H1 (cell line): ENCODE data around the gene TARDBP. TPM values are rescaled to one million over a fixed set of nuclear protein-coding genes. Genes with fewer than 3 reads are reported as not detected.

Source experiments
- CTCF ChIA-PET: fragments of 300-600 bp; sonication (Branson Sonifier 250); formaldehyde crosslinking; loops from one replicate; lab custom pipeline; 2021; ENCODE audit not compliant: partially characterized antibody; lab: Charles Lee
- POLR2A ChIA-PET: fragments of 300-600 bp; sonication (Branson Sonifier 250); formaldehyde crosslinking; loops from one replicate; lab custom pipeline; 2021; ENCODE audit warnings: inconsistent platforms; ENCODE audit not compliant: partially characterized antibody; lab: Charles Lee
- DNase-seq, 2 experiments: peaks; one replicate each; pipeline versions ENCODE4 v3.0.0 to v3.0.0-alpha.2; 2010 to 2022; ENCODE audit warnings: low spot score in 2 of 2, low read depth in 1 of 2, mixed read lengths in 1 of 2
- FAIRE-seq: peaks from 2 replicates; lab custom pipeline; 2011; peaks lifted over from hg19 to GRCh38; lab: Jason Lieb, UNC
- H2AFZ ChIP-seq: 2 replicates; pipeline ENCODE4 v1.8.1; 2012; ENCODE audit warnings: low read length, inconsistent platforms
- H2AK5ac ChIP-seq: 2 replicates; pipeline ENCODE4 v1.6.1; 2013; ENCODE audit warnings: low read depth, low read length
- H2BK120ac ChIP-seq: replicated peaks from 2 replicates; pipeline ENCODE3; 2013; ENCODE audit warnings: low read depth, low read length, inconsistent platforms
- H2BK12ac ChIP-seq: 2 replicates; pipeline ENCODE4 v1.6.1; 2013; ENCODE audit warnings: low read depth, low read length
- H2BK15ac ChIP-seq: 2 replicates; pipeline ENCODE4 v1.6.1; 2013; ENCODE audit warnings: low read length
- H2BK20ac ChIP-seq: 2 replicates; pipeline ENCODE4 v1.6.1; 2013; ENCODE audit warnings: low read length
- H2BK5ac ChIP-seq: 2 replicates; pipeline ENCODE4 v1.6.1; 2013; ENCODE audit warnings: low read depth, low read length
- H3K14ac ChIP-seq: 2 replicates; pipeline ENCODE4 v1.6.1; 2013; ENCODE audit warnings: inconsistent platforms; ENCODE audit not compliant: insufficient read length
- H3K18ac ChIP-seq: 2 replicates; pipeline ENCODE4 v1.6.1; 2013; ENCODE audit warnings: low read length; ENCODE audit errors: extremely low read depth
- H3K23ac ChIP-seq: 2 replicates; pipeline ENCODE4 v1.6.1; 2013; ENCODE audit warnings: inconsistent platforms; ENCODE audit not compliant: insufficient read length
- H3K23me2 ChIP-seq: 2 replicates; pipeline ENCODE4 v1.6.1; 2013; ENCODE audit warnings: low read depth, low read length
- H3K27ac ChIP-seq: 2 replicates; pipeline ENCODE4 v1.6.1; 2011; ENCODE audit warnings: low read depth, low read length, inconsistent platforms
- H3K27me3 ChIP-seq, 4 experiments: replicated peaks in 1 of 4; 1 replicate in 1 of 4; 2 replicates in 3 of 4; pipeline versions ENCODE4 v1.6.1 to v1.8.1; 2011 to 2013; ENCODE audit warnings: low read length in 3 of 4, mild to moderate bottlenecking in 3 of 4, inconsistent platforms in 2 of 4, mixed read lengths in 2 of 4, moderate library complexity in 1 of 4; ENCODE audit not compliant: control insufficient read depth in 3 of 4, insufficient read depth in 3 of 4; ENCODE audit errors: extremely low read depth in 1 of 4
- H3K36me3 ChIP-seq, 4 experiments: 2 replicates each; pipeline versions ENCODE4 v1.6.1 to v1.8.1; 2011 to 2013; ENCODE audit warnings: mild to moderate bottlenecking in 4 of 4, low read length in 3 of 4, moderate library complexity in 2 of 4, control low read depth in 1 of 4, inconsistent platforms in 1 of 4; ENCODE audit not compliant: insufficient read depth in 4 of 4, control insufficient read depth in 2 of 4
- H3K4ac ChIP-seq: replicated peaks from 2 replicates; pipeline ENCODE3; 2013; ENCODE audit warnings: low read length, low read depth, mixed read lengths, inconsistent platforms; ENCODE audit not compliant: insufficient read length
- H3K4me1 ChIP-seq, 4 experiments: replicated peaks in 1 of 4; 1 replicate in 1 of 4; 2 replicates in 3 of 4; pipeline versions ENCODE4 v1.6.1 to v1.8.1; 2011 to 2013; ENCODE audit warnings: low read length in 3 of 4, inconsistent platforms in 2 of 4, mixed read lengths in 1 of 4; ENCODE audit not compliant: insufficient read depth in 4 of 4, control insufficient read depth in 3 of 4
- H3K4me2 ChIP-seq, 2 experiments: 2 replicates each; pipeline versions ENCODE4 v1.6.1 to v1.8.1; 2011 to 2013; ENCODE audit warnings: low read depth in 2 of 2, low read length in 2 of 2, control low read depth in 1 of 2, inconsistent platforms in 1 of 2, mild to moderate bottlenecking in 1 of 2; ENCODE audit not compliant: insufficient read depth in 1 of 2
- H3K4me3 ChIP-seq, 4 experiments: fragments of 200-600, 300-600 bp in 1 of 4; sonication (generic), shearing (Covaris generic), sonication (Bioruptor Twin) in 1 of 4; 2 replicates each; pipeline versions ENCODE4 v1.5.1 to v1.8.1; 2011 to 2016; ENCODE audit warnings: low read length in 4 of 4, low read depth in 3 of 4, control low read depth in 2 of 4, inconsistent platforms in 2 of 4, mild to moderate bottlenecking in 2 of 4, mixed read lengths in 1 of 4, moderate library complexity in 1 of 4; ENCODE audit not compliant: insufficient read depth in 2 of 4; ENCODE audit errors: extremely low read depth in 1 of 4
- H3K56ac ChIP-seq: replicated peaks from 2 replicates; pipeline ENCODE3; 2013; ENCODE audit warnings: low read depth, mild to moderate bottlenecking, mixed read lengths, low read length, inconsistent platforms; ENCODE audit not compliant: insufficient read length
- H3K79me1 ChIP-seq: 2 replicates; pipeline ENCODE4 v1.6.1; 2013; ENCODE audit warnings: low read depth, low read length, control low read depth
- H3K79me2 ChIP-seq, 2 experiments: 2 replicates each; pipeline versions ENCODE4 v1.6.1 to v1.8.1; 2012 to 2013; ENCODE audit warnings: low read length in 2 of 2, mild to moderate bottlenecking in 2 of 2, inconsistent platforms in 1 of 2; ENCODE audit not compliant: insufficient read depth in 2 of 2, control insufficient read depth in 1 of 2
- H3K9ac ChIP-seq, 4 experiments: replicated peaks in 1 of 4; 1 replicate in 1 of 4; 2 replicates in 3 of 4; pipeline versions ENCODE4 v1.6.1 to v1.8.1; 2011 to 2013; ENCODE audit warnings: low read depth in 3 of 4, low read length in 3 of 4, control low read depth in 2 of 4, mild to moderate bottlenecking in 2 of 4, moderate library complexity in 2 of 4, inconsistent platforms in 1 of 4; ENCODE audit errors: extremely low read depth in 1 of 4
- H3K9me3 ChIP-seq, 2 experiments: 2 replicates each; pipeline versions ENCODE4 v1.6.1 to v1.8.1; 2012 to 2013; ENCODE audit warnings: mild to moderate bottlenecking in 2 of 2, moderate library complexity in 2 of 2, control low read depth in 1 of 2, inconsistent platforms in 1 of 2, low read depth in 1 of 2, low read length in 1 of 2, mixed read lengths in 1 of 2; ENCODE audit not compliant: insufficient read depth in 2 of 2
- H4K20me1 ChIP-seq, 2 experiments: replicated peaks in 1 of 2; 2 replicates each; pipeline versions ENCODE3 to v1.8.1; 2011 to 2013; ENCODE audit warnings: inconsistent platforms in 2 of 2, low read length in 2 of 2, mild to moderate bottlenecking in 1 of 2; ENCODE audit not compliant: insufficient read depth in 2 of 2, control insufficient read depth in 1 of 2
- H4K5ac ChIP-seq: 2 replicates; pipeline ENCODE4 v1.6.1; 2013; ENCODE audit warnings: low read length, low read depth, mixed read lengths, inconsistent platforms; ENCODE audit not compliant: insufficient read length
- H4K8ac ChIP-seq: 2 replicates; pipeline ENCODE4 v1.8.0; 2013; ENCODE audit warnings: mild to moderate bottlenecking, moderate library complexity, low read length, inconsistent platforms; ENCODE audit not compliant: insufficient read depth; ENCODE audit errors: extremely low read depth
- H4K91ac ChIP-seq: replicated peaks from 2 replicates; pipeline ENCODE3; 2013; ENCODE audit warnings: low read length, mixed read lengths, inconsistent platforms; ENCODE audit not compliant: insufficient read length
- WGBS, 2 experiments: shearing (Covaris generic) in 1 of 2; methylation state at CpG; one replicate each; pipeline versions ENCODE4 v1.1.6 to v1.1.7; 2013 to 2015; ENCODE audit warnings: low lambda C conversion rate in 2 of 2, mixed read lengths in 2 of 2, inconsistent platforms in 1 of 2, low coverage in 1 of 2, missing lambda C conversion rate in 1 of 2; ENCODE audit not compliant: insufficient replicate concordance in 2 of 2, insufficient coverage in 1 of 2, insufficient read length in 1 of 2; ENCODE audit errors: extremely low coverage in 1 of 2, missing lambda C conversion rate in 1 of 2; 5-methylcytosine and 5-hydroxymethylcytosine counted together
- polyA plus RNA-seq, 7 experiments: library from polyadenylated mRNA; depleted of rRNA in 3 of 7; stranded (reverse) in 5 of 7; unstranded in 2 of 7; fragments of >200 nt in 5 of 7; fragments of 200-250 nt in 2 of 7; gene quantifications; 1 replicate in 5 of 7; 2 replicates in 1 of 7; 4 replicates in 1 of 7; pipeline versions ENCODE4 v1.2.1 to v1.2.3, GENCODE V29; 2011 to 2013; ENCODE audit warnings: missing spikeins in 2 of 7, mixed read lengths in 2 of 7
- total RNA-seq: library from RNA; stranded (reverse); fragmentation: NEBNext Ultra II Directional; extraction: Animal tissue kit (Norgen Biotek cat#: 25700); gene quantifications from 2 replicates; pipeline ENCODE4 v1.2.1, GENCODE V29; 2021

TARDBP gene
- total and polyA plus RNA-seq, 2 of the 8 experiments (the other 6 are each of a cell fraction or from before 2014, with no cell fraction given) = 144 to 240 TPM

- peak overlapping the region in 3 of 4 experiments; percentile 26 to 47 (median 47); a peak in 5 of 8 replicates for H3K4me3 ChIP-seq
- WGBS, 2 experiments = 71% methylated on average over 9 of the region's 9 CpGs; no CpG with 5 or more reads in 1 of the 2 experiments
- FAIRE-seq = no peak
- peak overlapping the region; percentile 82; the same call in 1 of the 2 replicates for H2BK12ac ChIP-seq
- CTCF ChIA-PET = interaction anchor here (1.1 to 1.4 kb wide), 5 partner anchors 11 to 71 kb away, joined by 3 to 5 read pairs (median 4); no protein-coding TSS in a partner anchor
- POLR2A ChIA-PET = interaction anchor here (0.9 to 2.8 kb wide), 5 partner anchors 9 to 430 kb away, joined by 3 to 16 read pairs (median 4); partner anchors contain the start of gene TARDBP
- H3K36me3 ChIP-seq = no peaks in the 10 kb centered on the region
- H2AFZ ChIP-seq = no peak overlapping the region
- peak overlapping the region; percentile 30 for H3K4ac ChIP-seq
- no peaks in the 10 kb centered on the region for H3K79me2 ChIP-seq
- no peak overlapping the region for H2BK15ac ChIP-seq
- peaks cover 2% of the 10 kb centered on the region; the same call in 1 of the 2 replicates for H3K23me2 ChIP-seq
- peak overlapping the region; percentile 90; the same call in 1 of the 2 replicates for H2BK20ac ChIP-seq
- peak overlapping the region; percentile 73 for H2BK120ac ChIP-seq
- peak overlapping the region; percentile 81; the same call in 1 of the 2 replicates for H4K8ac ChIP-seq
- no peak for DNase-seq
- H4K20me1 ChIP-seq = no peaks in the 10 kb centered on the region
- peak overlapping the region in 1 of 4 experiments; percentile 13; a peak in 1 of 7 replicates for H3K9ac ChIP-seq
- peak overlapping the region; percentile 59 to 77 for H3K4me2 ChIP-seq
- H3K27ac ChIP-seq = peak overlapping the region; percentile 63
- H3K56ac ChIP-seq = no peak overlapping the region
- H4K91ac ChIP-seq = peak overlapping the region; percentile 63
- H3K79me1 ChIP-seq = no peaks in the 10 kb centered on the region
- peaks cover 11 to 16% (median 13%) of the 10 kb centered on the region in 4 experiments for H3K4me1 ChIP-seq
- peak overlapping the region; percentile 94; the same call in 1 of the 2 replicates for H3K18ac ChIP-seq
- H3K9me3 ChIP-seq = no peaks in the 10 kb centered on the region
- H2BK5ac ChIP-seq = peak overlapping the region; percentile 89; the same call in 1 of the 2 replicates
- no peaks in the 10 kb centered on the region for H3K27me3 ChIP-seq
- no peak overlapping the region for H3K14ac ChIP-seq
- peak overlapping the region; percentile 38 for H4K5ac ChIP-seq
- H2AK5ac ChIP-seq = peak overlapping the region; percentile 93; the same call in 1 of the 2 replicates
- no peak overlapping the region for H3K23ac ChIP-seq
Measured at GRCh38 chr1:10980841-10981727, 31.4 kb upstream of the TARDBP start.
